MCF 10A (cell line): ENCODE data around the gene DIAPH2. TPM values are rescaled to one million over a fixed set of nuclear protein-coding genes. Genes with fewer than 3 reads are reported as not detected.

Experiments used
- BruUV-seq: library from RNA; stranded (reverse); fragments of 400-500 nt; replicated peaks from 2 replicates; lab custom pipeline; 2021; lab: Mats Ljungman, UMichigan
- CTCF ChIA-PET: fragments of 300-600 bp; sonication (Branson Sonifier 250); formaldehyde crosslinking; extraction: SDS; loops from one replicate; lab custom pipeline; 2021; ENCODE audit warnings: antibody characterized with exemption, inconsistent platforms; lab: Yijun Ruan, JAX
- POLR2A ChIA-PET: fragments of 300-600, 350-650 bp; sonication (Branson Sonifier 250); formaldehyde crosslinking; extraction: SDS; loops from one replicate; lab custom pipeline; 2020; ENCODE audit warnings: antibody characterized with exemption, inconsistent platforms; lab: Yijun Ruan, JAX
- DNase-seq: peaks from one replicate; pipeline ENCODE4 v3.0.0-alpha.2; 2018; ENCODE audit not compliant: unreplicated experiment
- H3K27ac Mint-ChIP-seq: one replicate; pipeline ENCODE4 v1.8.0; 2022; ENCODE audit warnings: mild to moderate bottlenecking, low read depth, mixed read lengths; ENCODE audit not compliant: unreplicated experiment
- H3K27me3 Mint-ChIP-seq: one replicate; pipeline ENCODE4 v1.8.0; 2022; ENCODE audit warnings: mixed read lengths; ENCODE audit not compliant: insufficient read depth, unreplicated experiment
- H3K36me3 Mint-ChIP-seq: one replicate; pipeline ENCODE4 v1.8.0; 2022; ENCODE audit warnings: mild to moderate bottlenecking, moderate library complexity, mixed read lengths; ENCODE audit not compliant: insufficient read depth, unreplicated experiment
- H3K4me1 Mint-ChIP-seq: one replicate; pipeline ENCODE4 v1.8.0; 2022; ENCODE audit warnings: mixed read lengths; ENCODE audit not compliant: insufficient read depth, unreplicated experiment
- H3K4me3 Mint-ChIP-seq: one replicate; pipeline ENCODE4 v1.8.0; 2022; ENCODE audit warnings: mild to moderate bottlenecking, moderate library complexity, mixed read lengths; ENCODE audit not compliant: unreplicated experiment
- H3K9me3 Mint-ChIP-seq: one replicate; pipeline ENCODE4 v1.8.0; 2022; ENCODE audit warnings: mixed read lengths; ENCODE audit not compliant: unreplicated experiment
- intact Hi-C: fragments of 100-400 bp; cut with micrococcal nuclease; formaldehyde crosslinking; loops from 2 replicates; pipeline ENCODE4 v1.14.1; 2022
- total RNA-seq: library from RNA; stranded (reverse); gene quantifications from 2 replicates; pipeline ENCODE4 v1.2.3, GENCODE V29; 2022
- TF ChIP-seq, protein P1 (sequence below): fragments of 200-600 bp; IDR thresholded peaks from one replicate; pipeline ENCODE4 v1.8.0; 2022; ENCODE audit warnings: antibody characterized with exemption, mild to moderate bottlenecking; ENCODE audit not compliant: unreplicated experiment

DIAPH2 gene
- total RNA-seq, 1 experiment from 2014 or later: 17.6 TPM

DNA sequence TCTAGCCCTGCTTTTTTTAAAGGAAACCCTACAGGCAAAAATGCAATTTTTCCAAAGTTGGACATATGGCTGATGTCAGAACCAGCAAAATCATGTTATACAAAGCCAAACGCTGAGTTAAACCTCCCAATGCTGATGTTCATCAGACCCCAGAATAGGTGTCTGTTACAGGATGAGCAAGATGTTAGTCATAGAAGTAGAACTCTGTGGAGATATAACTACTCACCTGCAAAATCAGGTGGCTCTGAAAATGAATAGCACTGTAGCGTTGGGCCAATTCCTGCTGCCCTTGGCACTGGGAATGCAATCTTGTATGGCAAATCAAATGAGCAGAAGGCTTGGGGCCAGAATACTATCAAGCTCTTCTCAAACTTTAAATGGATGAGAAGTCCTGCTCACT is 833.1 kb downstream of the DIAPH2 start:
- no peaks in the 10 kb centered on the region for H3K27me3 Mint-ChIP-seq
- intact Hi-C loops: no loop called here
- H3K4me3 Mint-ChIP-seq: no peak overlapping the region
- no peaks in the 10 kb centered on the region for H3K4me1 Mint-ChIP-seq
- TF ChIP-seq, protein P1, sequence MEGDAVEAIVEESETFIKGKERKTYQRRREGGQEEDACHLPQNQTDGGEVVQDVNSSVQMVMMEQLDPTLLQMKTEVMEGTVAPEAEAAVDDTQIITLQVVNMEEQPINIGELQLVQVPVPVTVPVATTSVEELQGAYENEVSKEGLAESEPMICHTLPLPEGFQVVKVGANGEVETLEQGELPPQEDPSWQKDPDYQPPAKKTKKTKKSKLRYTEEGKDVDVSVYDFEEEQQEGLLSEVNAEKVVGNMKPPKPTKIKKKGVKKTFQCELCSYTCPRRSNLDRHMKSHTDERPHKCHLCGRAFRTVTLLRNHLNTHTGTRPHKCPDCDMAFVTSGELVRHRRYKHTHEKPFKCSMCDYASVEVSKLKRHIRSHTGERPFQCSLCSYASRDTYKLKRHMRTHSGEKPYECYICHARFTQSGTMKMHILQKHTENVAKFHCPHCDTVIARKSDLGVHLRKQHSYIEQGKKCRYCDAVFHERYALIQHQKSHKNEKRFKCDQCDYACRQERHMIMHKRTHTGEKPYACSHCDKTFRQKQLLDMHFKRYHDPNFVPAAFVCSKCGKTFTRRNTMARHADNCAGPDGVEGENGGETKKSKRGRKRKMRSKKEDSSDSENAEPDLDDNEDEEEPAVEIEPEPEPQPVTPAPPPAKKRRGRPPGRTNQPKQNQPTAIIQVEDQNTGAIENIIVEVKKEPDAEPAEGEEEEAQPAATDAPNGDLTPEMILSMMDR: no peak
- H3K27ac Mint-ChIP-seq: no peak overlapping the region
- no peak for DNase-seq
- H3K9me3 Mint-ChIP-seq: no peaks in the 10 kb centered on the region
- ChIA-PET POLR2A (interaction anchor here (0.7 kb wide), 1 partner anchor 74 kb away, joined by 3 read pairs; no protein-coding TSS in a partner anchor), CTCF (no interaction called here)
- peaks cover 6% of the 10 kb centered on the region for H3K36me3 Mint-ChIP-seq
- BruUV-seq: no TSS peak

DNA sequence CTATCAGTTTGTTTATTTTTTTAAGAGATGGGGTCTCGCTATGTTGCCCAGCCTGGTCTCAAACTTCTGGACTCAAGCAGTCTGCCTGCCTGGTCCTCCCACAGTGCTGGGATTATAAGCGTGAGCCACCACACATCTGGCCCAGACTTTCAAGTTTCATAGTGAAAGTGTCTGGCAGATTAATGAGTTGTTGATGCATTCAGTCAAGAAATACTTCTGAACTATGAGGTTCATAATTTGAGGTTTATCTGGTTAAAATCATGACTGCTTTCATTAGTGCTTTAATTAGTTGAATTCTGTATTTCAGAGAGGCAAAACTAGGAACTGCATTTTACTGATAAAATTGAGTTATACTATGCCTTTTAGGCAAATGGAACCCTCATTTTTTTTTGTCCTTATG is 837.7 kb downstream of the DIAPH2 start:
- ChIA-PET POLR2A (no interaction called here), CTCF (no interaction called here)
- Mint-ChIP-seq H3K27ac (no peak overlapping the region), H3K9me3 (no peaks in the 10 kb centered on the region), H3K27me3 (peaks cover 26% of the 10 kb centered on the region), H3K36me3 (peaks cover 10% of the 10 kb centered on the region), H3K4me3 (no peak overlapping the region), H3K4me1 (no peaks in the 10 kb centered on the region)
- DNase-seq: no peak
- TF ChIP-seq, protein P1: no peak
- BruUV-seq: no TSS peak
- intact Hi-C loops: no loop called here

DNA sequence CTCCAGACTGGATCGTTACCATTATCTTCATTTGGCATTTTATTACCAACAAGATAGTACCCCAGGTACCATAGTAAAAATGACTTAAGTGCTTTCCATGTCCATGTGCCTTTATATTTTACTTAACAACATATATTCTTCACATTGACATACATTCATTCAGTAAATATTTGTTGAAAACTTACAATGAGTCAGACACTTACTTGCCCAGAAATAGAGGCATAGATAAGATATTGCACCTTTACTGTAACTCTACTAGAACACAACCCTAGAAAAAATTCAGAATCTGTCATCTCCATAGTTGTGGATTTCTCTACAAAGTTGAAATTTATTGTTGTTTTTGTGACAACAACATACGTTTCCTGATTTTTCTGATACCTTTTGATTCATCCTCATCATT is 839.7 kb downstream of the DIAPH2 start:
- Mint-ChIP-seq H3K36me3 (peaks cover 11% of the 10 kb centered on the region), H3K27ac (no peak overlapping the region), H3K4me1 (no peaks in the 10 kb centered on the region), H3K27me3 (peaks cover 26% of the 10 kb centered on the region), H3K9me3 (peaks cover 6% of the 10 kb centered on the region), H3K4me3 (no peak overlapping the region)
- intact Hi-C loops: no loop called here
- ChIA-PET POLR2A (no interaction called here), CTCF (interaction anchor here (0.6 kb wide), 1 partner anchor 38 kb away, joined by 3 read pairs; no protein-coding TSS in a partner anchor)
- TF ChIP-seq, protein P1: no peak
- no TSS peak for BruUV-seq
- no peak for DNase-seq

DNA sequence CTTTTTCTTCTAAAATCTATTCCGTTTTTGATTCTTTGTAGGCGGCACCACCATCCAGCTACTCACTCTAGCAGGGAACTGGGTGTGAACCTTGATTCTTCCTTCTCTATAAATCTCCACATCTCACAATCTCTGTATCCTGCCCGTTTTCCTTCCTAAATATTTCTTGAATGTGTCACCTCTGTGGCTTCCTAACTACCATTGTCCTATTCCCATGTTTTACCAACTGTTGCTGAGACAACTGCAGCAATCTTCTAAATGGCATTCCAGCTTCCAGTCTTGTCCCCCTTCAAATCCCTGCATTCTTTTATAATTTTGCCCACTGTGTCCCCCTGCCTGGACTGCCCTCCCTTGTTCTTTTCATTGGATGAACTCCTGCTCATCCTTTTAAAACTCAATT is 840.4 kb downstream of the DIAPH2 start:
- Mint-ChIP-seq H3K9me3 (peaks cover 13% of the 10 kb centered on the region), H3K27me3 (peaks cover 26% of the 10 kb centered on the region), H3K36me3 (peaks cover 13% of the 10 kb centered on the region), H3K4me1 (no peaks in the 10 kb centered on the region), H3K4me3 (no peak overlapping the region), H3K27ac (no peak overlapping the region)
- no TSS peak for BruUV-seq
- POLR2A ChIA-PET: no interaction called here
- DNase-seq: no peak
- intact Hi-C loops: no loop called here
- TF ChIP-seq, protein P1: no peak
- CTCF ChIA-PET: no interaction called here
